ENCODE results near the gene FRY. TPM values are rescaled to one million over a fixed set of nuclear protein-coding genes. Genes with fewer than 3 reads are reported as not detected.
A peak's percentile ranks its signal among the peaks of the same experiment; 100 is the strongest.

FRY gene
- total and polyA plus RNA-seq, 2 of the 13 experiments (the other 11 are each of a cell fraction or from before 2014, with no cell fraction given): 8.2 to 13.1 TPM

- TF ChIP-seq, protein P1, sequence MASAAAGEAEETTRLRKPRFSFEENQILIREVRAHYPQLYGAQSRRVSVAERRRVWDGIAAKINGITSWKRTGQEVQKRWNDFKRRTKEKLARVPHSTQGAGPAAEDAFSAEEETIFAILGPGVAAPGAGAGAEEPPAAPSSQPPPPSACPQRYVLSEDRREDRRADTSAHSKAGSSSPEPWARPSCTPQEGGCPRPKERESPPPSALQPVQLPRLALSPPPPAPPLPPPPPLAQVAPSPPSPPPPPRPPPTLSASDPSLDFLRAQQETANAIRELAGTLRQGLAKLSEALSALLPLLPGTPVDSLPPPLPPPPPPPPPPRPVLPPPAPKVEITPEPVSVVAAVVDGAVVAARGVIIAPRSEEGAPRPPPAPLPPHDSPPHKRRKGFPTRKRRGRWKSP (CRISPR knock-in tag; IDR thresholded peaks at IDR 0.05): no peak
- TF ChIP-seq CREM (IDR thresholded peaks at IDR 0.05): 0 out of 2 replicates have a peak, but pooled peaks have one; percentile 49
- TF ChIP-seq CREM (CRISPR knock-in tag; IDR thresholded peaks at IDR 0.05): no peak
- no peak for TF ChIP-seq HOXA7 (CRISPR knock-in tag; IDR thresholded peaks at IDR 0.05)
- TF ChIP-seq PRDM15 (CRISPR knock-in tag; IDR thresholded peaks at IDR 0.05): no peak
- TF ChIP-seq PRPF4 (IDR thresholded peaks at IDR 0.05; ENCODE audit: low read depth, low read length, poor library complexity, severe bottlenecking): no peak
- TF ChIP-seq STAT5B (CRISPR knock-in tag; IDR thresholded peaks at IDR 0.05): no peak
- no peak for TF ChIP-seq RXRB (CRISPR knock-in tag; IDR thresholded peaks at IDR 0.05; ENCODE audit: borderline replicate concordance)
- TF ChIP-seq, protein P2, sequence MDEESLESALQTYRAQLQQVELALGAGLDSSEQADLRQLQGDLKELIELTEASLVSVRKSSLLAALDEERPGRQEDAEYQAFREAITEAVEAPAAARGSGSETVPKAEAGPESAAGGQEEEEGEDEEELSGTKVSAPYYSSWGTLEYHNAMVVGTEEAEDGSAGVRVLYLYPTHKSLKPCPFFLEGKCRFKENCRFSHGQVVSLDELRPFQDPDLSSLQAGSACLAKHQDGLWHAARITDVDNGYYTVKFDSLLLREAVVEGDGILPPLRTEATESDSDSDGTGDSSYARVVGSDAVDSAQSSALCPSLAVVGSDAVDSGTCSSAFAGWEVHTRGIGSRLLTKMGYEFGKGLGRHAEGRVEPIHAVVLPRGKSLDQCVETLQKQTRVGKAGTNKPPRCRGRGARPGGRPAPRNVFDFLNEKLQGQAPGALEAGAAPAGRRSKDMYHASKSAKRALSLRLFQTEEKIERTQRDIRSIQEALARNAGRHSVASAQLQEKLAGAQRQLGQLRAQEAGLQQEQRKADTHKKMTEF (CRISPR knock-in tag; IDR thresholded peaks at IDR 0.05): peak; percentile 48; the same call in 1 of the 2 replicates
- TF ChIP-seq REXO4 (CRISPR knock-in tag; IDR thresholded peaks at IDR 0.05; ENCODE audit: borderline replicate concordance): no peak
- no peak for TF ChIP-seq ZNF768 (CRISPR knock-in tag; IDR thresholded peaks at IDR 0.05)
- TF ChIP-seq RARA (CRISPR knock-in tag; IDR thresholded peaks at IDR 0.05): no peak
- no peak for TF ChIP-seq ZNF670 (CRISPR knock-in tag; IDR thresholded peaks at IDR 0.05; ENCODE audit: borderline replicate concordance)
- TF ChIP-seq ZNF546 (CRISPR knock-in tag; conservative IDR thresholded peaks at IDR 0.05): no peak
- no peak for TF ChIP-seq KIAA2018 (CRISPR knock-in tag; IDR thresholded peaks at IDR 0.05; ENCODE audit: borderline replicate concordance)
These were observed 14.6 kb downstream of the FRY start (continued) for GRCh38 chr13:32045982-32046785.

Data from HepG2 (cell line).